ENCODE results near the gene FMNL2. TPM values are rescaled to one million over a fixed set of nuclear protein-coding genes. Genes with fewer than 3 reads are reported as not detected.

FMNL2 gene
- total RNA-seq, 1 experiment from 2014 or later = 43.1 TPM

DNA sequence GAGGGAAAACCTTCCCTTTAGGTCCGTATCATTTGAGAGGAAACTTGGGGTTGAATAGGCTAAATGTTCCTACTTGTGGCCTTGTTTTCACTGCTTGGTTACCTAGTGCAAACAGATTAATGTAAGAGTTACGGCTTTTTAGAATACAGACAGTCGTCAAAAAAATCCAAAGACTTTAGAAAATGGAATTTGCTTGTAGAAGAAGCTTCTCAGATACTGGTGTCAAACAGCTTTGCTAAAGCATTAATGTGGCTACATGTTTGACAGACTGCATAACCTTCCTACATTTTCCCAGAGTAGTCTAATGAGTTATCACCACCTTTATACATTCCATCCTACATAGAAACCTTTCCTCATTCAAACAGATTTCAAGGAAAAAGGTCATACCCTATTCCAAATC, 114.6 kb downstream of the FMNL2 start:
- POLR2A ChIA-PET (ENCODE audit: low non-redundant PET) = no interaction called here
- Histone ChIP-seq H3K9me3 (ENCODE audit: low read depth, low read length, poor library complexity, severe bottlenecking) (no peaks in the 10 kb centered on the region), H3K36me3 (ENCODE audit: insufficient read depth, low read length, poor library complexity, severe bottlenecking) (no peaks in the 10 kb centered on the region), H3K27me3 (replicated peaks; ENCODE audit: insufficient read depth, low read depth, low read length, poor library complexity) (no peaks in the 10 kb centered on the region), H3K27ac (ENCODE audit: low read depth, low read length, poor library complexity, severe bottlenecking) (no peak overlapping the region), H3K4me1 (ENCODE audit: insufficient read depth, low read length, poor library complexity, severe bottlenecking) (peaks cover 37% of the 10 kb centered on the region), H3K4me3 (ENCODE audit: low read depth, low read length, poor library complexity, severe bottlenecking) (no peak overlapping the region)
- no TSS peak for BruUV-seq (replicated peaks)
- intact Hi-C loops (cut with micrococcal nuclease; ENCODE audit: unreplicated experiment) = no loop called here
- DNase-seq (ENCODE audit: low spot score) = no peak
- CTCF ChIA-PET = no interaction called here
- TF ChIP-seq EZH2 (IDR thresholded peaks at IDR 0.05; ENCODE audit: borderline replicate concordance, low read depth, low read length, poor library complexity, severe bottlenecking) = no peak
- TF ChIP-seq, protein P1, sequence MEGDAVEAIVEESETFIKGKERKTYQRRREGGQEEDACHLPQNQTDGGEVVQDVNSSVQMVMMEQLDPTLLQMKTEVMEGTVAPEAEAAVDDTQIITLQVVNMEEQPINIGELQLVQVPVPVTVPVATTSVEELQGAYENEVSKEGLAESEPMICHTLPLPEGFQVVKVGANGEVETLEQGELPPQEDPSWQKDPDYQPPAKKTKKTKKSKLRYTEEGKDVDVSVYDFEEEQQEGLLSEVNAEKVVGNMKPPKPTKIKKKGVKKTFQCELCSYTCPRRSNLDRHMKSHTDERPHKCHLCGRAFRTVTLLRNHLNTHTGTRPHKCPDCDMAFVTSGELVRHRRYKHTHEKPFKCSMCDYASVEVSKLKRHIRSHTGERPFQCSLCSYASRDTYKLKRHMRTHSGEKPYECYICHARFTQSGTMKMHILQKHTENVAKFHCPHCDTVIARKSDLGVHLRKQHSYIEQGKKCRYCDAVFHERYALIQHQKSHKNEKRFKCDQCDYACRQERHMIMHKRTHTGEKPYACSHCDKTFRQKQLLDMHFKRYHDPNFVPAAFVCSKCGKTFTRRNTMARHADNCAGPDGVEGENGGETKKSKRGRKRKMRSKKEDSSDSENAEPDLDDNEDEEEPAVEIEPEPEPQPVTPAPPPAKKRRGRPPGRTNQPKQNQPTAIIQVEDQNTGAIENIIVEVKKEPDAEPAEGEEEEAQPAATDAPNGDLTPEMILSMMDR (conservative IDR thresholded peaks at IDR 0.05; ENCODE audit: low read depth, low read length) = no peak

DNA sequence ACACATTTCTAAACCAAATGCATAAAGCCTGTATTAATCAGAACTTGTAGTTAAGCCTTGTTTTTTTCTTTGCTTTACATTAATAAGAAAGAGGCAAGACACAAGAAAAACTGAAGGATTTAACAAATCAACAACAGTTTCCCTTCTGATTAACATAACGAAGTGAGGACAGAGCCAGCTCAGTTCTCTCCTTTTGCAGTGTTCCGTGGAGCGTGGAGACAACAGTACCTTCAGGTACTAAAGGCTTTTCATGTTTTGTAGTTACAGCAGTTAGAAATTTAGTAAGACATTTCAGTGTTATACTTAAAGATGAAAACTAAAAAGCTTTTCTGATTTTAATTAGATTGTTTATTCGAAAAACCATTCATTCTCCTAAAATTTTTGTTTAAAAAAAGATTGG, 115.2 kb downstream of the FMNL2 start:
- TF ChIP-seq, protein P1 (conservative IDR thresholded peaks at IDR 0.05; ENCODE audit: low read depth, low read length) = no peak
- TF ChIP-seq EZH2 (IDR thresholded peaks at IDR 0.05; ENCODE audit: borderline replicate concordance, low read depth, low read length, poor library complexity, severe bottlenecking) = no peak
- no TSS peak for BruUV-seq (replicated peaks)
- Histone ChIP-seq H3K27ac (ENCODE audit: low read depth, low read length, poor library complexity, severe bottlenecking) (no peak overlapping the region), H3K36me3 (ENCODE audit: insufficient read depth, low read length, poor library complexity, severe bottlenecking) (no peaks in the 10 kb centered on the region), H3K4me1 (ENCODE audit: insufficient read depth, low read length, poor library complexity, severe bottlenecking) (peaks cover 31% of the 10 kb centered on the region), H3K9me3 (ENCODE audit: low read depth, low read length, poor library complexity, severe bottlenecking) (no peaks in the 10 kb centered on the region), H3K4me3 (ENCODE audit: low read depth, low read length, poor library complexity, severe bottlenecking) (no peak overlapping the region), H3K27me3 (replicated peaks; ENCODE audit: insufficient read depth, low read depth, low read length, poor library complexity) (no peaks in the 10 kb centered on the region)
- CTCF ChIA-PET = no interaction called here
- intact Hi-C loops (cut with micrococcal nuclease; ENCODE audit: unreplicated experiment) = no loop called here
- DNase-seq (ENCODE audit: low spot score) = no peak
- POLR2A ChIA-PET (ENCODE audit: low non-redundant PET) = no interaction called here

DNA sequence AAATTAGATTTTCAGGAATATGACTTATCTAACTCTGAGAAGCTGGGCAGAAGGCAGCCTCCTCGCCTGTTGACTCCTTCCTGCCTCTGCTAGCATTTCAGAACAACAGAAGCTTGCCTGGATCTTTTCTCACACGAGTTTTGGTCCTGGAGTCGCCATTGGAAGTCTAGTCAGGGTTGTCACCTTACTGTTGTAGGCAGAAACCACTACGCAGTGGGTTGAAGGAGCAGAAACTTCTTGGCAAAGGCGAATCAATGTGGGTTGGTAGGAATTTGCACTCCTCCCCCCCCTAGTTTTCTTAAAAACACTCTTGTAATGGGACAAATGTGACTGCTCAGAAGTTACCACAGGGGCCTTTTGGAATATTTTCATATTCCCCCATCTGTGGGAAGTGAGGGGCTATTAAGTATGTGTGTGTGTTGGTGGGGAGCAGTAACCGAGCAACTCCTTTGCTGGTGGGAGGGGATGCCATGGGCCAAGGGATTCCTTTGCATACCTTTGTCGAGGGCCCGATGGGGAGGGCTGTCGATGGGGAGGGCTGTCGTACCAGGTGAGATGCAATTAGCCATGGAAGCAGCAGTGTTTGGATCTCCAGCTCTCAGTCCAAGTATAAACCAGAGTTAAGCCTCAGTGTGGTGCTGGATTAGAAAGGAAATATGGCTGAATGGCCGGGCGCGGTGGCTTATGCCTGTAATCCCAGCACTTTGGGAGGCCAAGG, 117.4 kb downstream of the FMNL2 start:
- ChIA-PET POLR2A (ENCODE audit: low non-redundant PET) (no interaction called here), CTCF (no interaction called here)
- H3K4me3 ChIP-seq (ENCODE audit: low read depth, low read length, poor library complexity, severe bottlenecking) = no peak overlapping the region
- H3K4me1 ChIP-seq (ENCODE audit: insufficient read depth, low read length, poor library complexity, severe bottlenecking) = peaks cover 10% of the 10 kb centered on the region
- TF ChIP-seq EZH2 (IDR thresholded peaks at IDR 0.05; ENCODE audit: borderline replicate concordance, low read depth, low read length, poor library complexity, severe bottlenecking) = no peak
- TF ChIP-seq, protein P1 (conservative IDR thresholded peaks at IDR 0.05; ENCODE audit: low read depth, low read length) = no peak
- no peak for DNase-seq (ENCODE audit: low spot score)
- H3K27ac ChIP-seq (ENCODE audit: low read depth, low read length, poor library complexity, severe bottlenecking) = no peak overlapping the region
- intact Hi-C loops (cut with micrococcal nuclease; ENCODE audit: unreplicated experiment) = no loop called here
- H3K36me3 ChIP-seq (ENCODE audit: insufficient read depth, low read length, poor library complexity, severe bottlenecking) = no peaks in the 10 kb centered on the region
- H3K27me3 ChIP-seq (replicated peaks; ENCODE audit: insufficient read depth, low read depth, low read length, poor library complexity) = no peaks in the 10 kb centered on the region
- H3K9me3 ChIP-seq (ENCODE audit: low read depth, low read length, poor library complexity, severe bottlenecking) = no peaks in the 10 kb centered on the region
- BruUV-seq (replicated peaks) = no TSS peak

All from A673 (cell line).